CD4-positive, alpha-beta T cell treated with Interleukin-6 at 100 ng/mL for 8 hours (primary cell): Measurements from ENCODE around the gene TRIB2.
A peak's percentile ranks its signal among the peaks of the same experiment; 100 is the strongest.

ENCODE experiments used
- DNase-seq: peaks from one replicate; pipeline ENCODE4 v3.0.0-alpha.2; 2020; ENCODE audit warnings: mixed read lengths, low spot score

TRIB2 gene

GRCh38 chr2:12700989-12701388 lies 15.7 kb upstream of the TRIB2 start:
- no peak for DNase-seq

DNA sequence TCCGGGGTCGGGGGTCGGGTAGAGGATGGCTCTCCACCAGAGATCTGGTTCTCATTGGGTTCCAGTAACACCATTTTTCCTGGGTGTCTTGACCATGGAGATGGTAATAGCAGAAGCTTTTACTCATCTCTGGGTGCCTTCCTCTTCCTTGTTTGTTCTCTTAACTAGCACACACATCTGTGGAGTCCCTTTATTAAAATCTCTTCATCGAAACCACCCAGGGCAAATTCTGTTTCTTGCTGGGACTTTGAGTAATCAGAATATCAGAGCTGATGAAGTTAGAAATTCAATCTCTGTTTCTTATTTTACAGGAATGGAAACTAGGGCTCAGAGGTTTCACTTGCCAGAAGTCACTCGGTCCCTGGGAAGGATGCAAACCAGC lies 15.0 kb upstream of the TRIB2 start:
- DNase-seq = no peak

DNA sequence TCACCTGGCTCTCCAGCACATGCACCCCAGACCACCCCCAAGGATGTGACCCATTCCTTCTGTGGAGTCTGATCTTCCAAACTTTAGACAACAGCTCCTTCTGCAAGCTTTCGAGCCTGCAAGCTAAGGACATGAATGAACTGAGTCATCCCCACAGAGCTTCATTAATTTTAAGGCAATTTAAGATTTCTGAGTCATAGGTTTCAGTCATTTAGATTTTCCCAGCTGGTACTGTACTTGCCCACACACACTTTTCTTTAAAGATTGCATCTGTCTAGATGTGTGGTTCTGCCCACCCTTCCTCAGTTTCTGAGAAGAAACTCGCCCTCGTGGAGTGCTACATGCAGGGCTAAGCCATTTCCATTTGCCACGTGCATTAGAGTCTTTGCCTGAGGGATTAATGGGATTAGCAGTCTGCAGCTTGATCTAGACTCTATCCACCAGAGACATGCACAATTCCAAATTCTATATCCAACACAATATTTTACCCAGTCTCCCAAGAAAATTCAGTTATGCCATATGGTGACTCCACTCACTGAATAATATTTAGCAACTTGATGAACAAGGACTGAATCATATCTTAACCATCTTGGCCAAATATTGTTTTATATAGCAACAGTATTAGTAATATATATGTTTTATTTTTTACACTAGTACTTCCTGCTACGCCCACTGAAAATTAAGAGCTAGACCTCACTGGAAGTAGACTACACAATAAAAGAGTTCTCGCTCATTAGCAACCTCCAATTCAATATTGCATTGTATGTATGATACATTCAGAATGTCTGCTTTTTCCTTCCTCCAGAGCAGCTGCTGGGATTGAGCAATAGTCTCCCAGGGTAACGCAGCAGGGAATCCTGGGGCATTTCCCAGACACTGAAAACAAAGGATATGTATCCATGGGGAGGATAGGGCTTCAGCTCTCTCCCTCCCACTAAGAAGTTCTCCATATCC lies 14.3 kb upstream of the TRIB2 start:
- no peak for DNase-seq

GRCh38 chr2:12704378-12704777 lies 12.4 kb upstream of the TRIB2 start:
- no peak for DNase-seq

- no peak for DNase-seq
Observed at GRCh38 chr2:12705230-12705629, 11.5 kb upstream of the TRIB2 start.

DNA sequence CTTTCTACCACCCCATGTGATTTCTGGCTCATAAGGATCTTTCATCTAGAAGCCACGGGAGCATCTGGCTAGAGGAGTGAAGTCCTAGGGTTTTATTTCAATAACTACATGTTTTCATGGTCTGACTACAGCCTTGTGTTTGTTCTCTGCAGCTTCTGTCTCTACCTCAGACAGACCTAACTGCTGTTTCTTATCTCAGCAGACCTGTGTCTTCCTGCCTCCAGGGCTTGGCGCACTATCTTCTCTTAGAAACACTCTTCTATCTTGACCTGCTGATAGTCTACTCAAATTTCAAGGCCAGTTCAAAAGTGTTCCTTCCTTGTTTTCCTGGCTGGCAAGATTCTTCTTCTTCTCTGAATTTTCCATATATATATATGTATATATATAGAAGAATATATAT lies 11.0 kb upstream of the TRIB2 start:
- no peak for DNase-seq

DNA sequence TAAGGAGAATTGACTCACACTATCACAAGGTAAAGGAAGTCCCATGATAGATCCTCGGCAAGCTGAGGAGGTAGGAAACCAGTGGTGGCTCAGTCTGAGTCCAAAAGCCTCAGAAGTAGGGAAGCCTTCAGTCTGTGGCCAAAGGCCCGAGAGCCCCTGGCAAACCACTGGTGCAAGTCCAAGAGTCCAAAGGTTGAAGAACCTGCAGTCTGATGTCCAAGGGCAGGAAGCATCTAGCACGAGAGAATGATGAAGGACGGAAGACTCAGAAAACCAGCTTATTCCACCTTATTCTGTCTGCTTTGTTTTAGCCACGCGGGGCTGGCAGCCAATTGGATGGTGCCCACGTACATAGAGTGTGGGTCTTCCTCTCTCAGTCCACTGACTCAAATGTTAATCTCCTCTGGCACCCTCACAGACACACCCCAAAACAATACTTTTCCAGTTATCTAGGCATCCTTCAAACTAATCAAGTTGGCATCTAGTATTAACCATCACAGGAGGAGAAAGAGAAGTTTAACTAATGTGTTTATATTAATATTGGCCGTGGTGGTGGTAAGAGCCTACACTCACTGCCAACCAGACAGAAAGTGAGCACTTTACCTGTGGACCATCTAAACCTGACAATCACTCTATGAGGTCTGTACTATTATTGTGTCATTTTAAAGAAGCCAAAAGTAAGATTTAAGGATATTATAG lies 8.1 kb upstream of the TRIB2 start:
- no peak for DNase-seq

DNA sequence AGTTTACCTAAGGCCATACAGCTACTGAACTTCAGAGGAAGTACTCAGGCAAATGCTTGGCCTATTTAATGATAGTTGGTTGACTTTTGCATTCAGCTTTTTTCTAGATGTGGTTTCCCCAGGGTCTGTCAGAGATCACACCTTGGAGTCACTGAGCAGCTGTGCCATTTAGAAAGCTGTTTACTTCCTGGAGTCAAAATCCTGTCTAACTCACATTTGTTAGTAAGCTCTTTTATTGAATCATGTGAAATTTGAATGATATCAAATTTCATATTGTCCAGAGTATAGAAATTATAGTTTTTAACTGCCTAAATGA lies 7.6 kb upstream of the TRIB2 start:
- DNase-seq = peak; percentile 79

GRCh38 chr2:12710301-12710700 lies 6.4 kb upstream of the TRIB2 start:
- peak; percentile 19 for DNase-seq

GRCh38 chr2:12711339-12711738 lies 5.4 kb upstream of the TRIB2 start:
- no peak for DNase-seq

GRCh38 chr2:12712881-12713280 lies 3.9 kb upstream of the TRIB2 start:
- no peak for DNase-seq

DNA sequence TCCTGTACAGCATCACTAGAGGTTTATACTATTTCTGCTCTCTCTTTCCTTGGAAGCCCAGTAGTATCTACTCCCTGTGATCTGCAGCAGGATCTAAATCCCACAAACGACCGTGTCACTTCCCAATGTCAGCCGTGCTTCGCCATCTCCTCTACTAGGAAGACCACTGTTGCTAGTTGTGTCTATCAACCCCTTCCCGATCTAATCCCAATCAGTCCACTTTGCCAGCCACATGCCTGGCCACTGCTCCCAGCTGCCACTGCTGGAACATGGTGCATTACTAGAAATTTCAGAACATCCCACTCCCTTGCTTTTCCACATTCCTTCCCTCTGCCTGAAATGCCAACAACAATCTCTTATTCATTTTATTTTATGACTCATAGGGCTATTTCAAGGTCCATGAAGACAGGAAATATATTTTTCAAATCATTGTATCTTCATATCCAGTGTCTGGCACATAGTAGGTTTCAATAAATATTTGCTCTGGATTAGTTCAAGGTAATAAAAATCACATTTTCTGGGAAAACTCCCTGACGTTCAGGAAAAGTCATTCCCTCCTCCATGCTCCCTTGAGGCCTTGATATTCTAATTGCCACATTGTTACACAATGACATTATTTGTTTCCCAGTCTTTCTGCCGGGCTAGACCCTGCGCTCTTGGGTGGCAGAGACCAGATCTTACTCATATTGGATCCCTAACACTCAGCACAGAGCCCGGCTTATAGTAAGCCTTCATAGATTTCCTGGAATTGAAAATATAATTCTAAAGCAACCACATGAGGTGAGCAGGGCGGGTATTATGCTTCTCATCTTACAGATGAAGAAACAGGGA lies 2.1 kb upstream of the TRIB2 start:
- no peak for DNase-seq

- DNase-seq = no peak
Observed at GRCh38 chr2:12715258-12716031, 1.3 kb upstream of the TRIB2 start.

GRCh38 chr2:12716032-12716281 lies 779 bp upstream of the TRIB2 start:
- DNase-seq = peak; percentile 86

GRCh38 chr2:12717191-12718014 lies 667 bp downstream of the TRIB2 start:
- DNase-seq = peak; percentile 53

GRCh38 chr2:12718015-12718671 lies 1.4 kb downstream of the TRIB2 start:
- peak; percentile 37 for DNase-seq

GRCh38 chr2:12718711-12719399 lies 2.1 kb downstream of the TRIB2 start:
- DNase-seq = no peak

GRCh38 chr2:12719400-12720277 lies 2.9 kb downstream of the TRIB2 start:
- DNase-seq = no peak

- no peak for DNase-seq
Observed at GRCh38 chr2:12720278-12720620, 3.5 kb downstream of the TRIB2 start.
